Upper lobe of left lung (tissue), 4 donors: ENCODE data around the gene C16orf74.

ENCODE experiments used
- CTCF ChIP-seq, 6 experiments: fragments of 450-650 bp in 4 of 6; fragments of 200-600 bp in 2 of 6; sonication (generic) in 2 of 6; IDR thresholded peaks; one replicate each; pipeline ENCODE4 v1.5.1; 2016 to 2019; ENCODE audit warnings: antibody characterized with exemption in 6 of 6
- POLR2A ChIP-seq, 4 donors: fragments of 450-650 bp; IDR thresholded peaks; one replicate each; pipeline ENCODE4 v1.5.1; 2016 to 2017; ENCODE audit warnings: antibody characterized with exemption in 4 of 4, mild to moderate bottlenecking in 2 of 4
- POLR2AphosphoS5 ChIP-seq, 2 donors: sonication (generic); formaldehyde crosslinking; IDR thresholded peaks; one replicate each; pipeline ENCODE4 v1.5.1; 2017; ENCODE audit warnings: antibody characterized with exemption in 2 of 2

- TF ChIP-seq CTCF (IDR thresholded peaks at IDR 0.05) (no peak), POLR2A (IDR thresholded peaks at IDR 0.05) (no peak), POLR2AphosphoS5 (IDR thresholded peaks at IDR 0.05) (no peak)
These were observed 38.8 kb downstream of the C16orf74 start for GRCh38 chr16:85711982-85712587.
